Uterus (tissue), 4 donors: ENCODE data around the gene MAGI2. TPM values are rescaled to one million over a fixed set of nuclear protein-coding genes. Genes with fewer than 3 reads are reported as not detected.

Experiments
- DNase-seq, 2 donors: peaks; one replicate each; pipeline ENCODE4 v3.0.0-alpha.2; 2019 to 2020
- H3K27ac ChIP-seq, 2 donors: fragments of 200-600 bp; sonication (generic); 1 replicate in 1 of 2; 2 replicates in 1 of 2; pipeline ENCODE4 v1.5.1; 2016 to 2018
- H3K27me3 ChIP-seq, 2 donors: fragments of 200-600 bp; sonication (generic); one replicate each; pipeline ENCODE4 v1.5.1; 2018 to 2019; ENCODE audit warnings: control low read depth in 1 of 2
- H3K36me3 ChIP-seq, 2 donors: fragments of 200-600 bp; sonication (generic); one replicate each; pipeline ENCODE4 v1.5.1; 2019; ENCODE audit warnings: control low read depth in 1 of 2
- H3K4me1 ChIP-seq, 2 donors: fragments of 200-600 bp; sonication (generic); one replicate each; pipeline ENCODE4 v1.5.1; 2018 to 2019; ENCODE audit warnings: control low read depth in 1 of 2
- H3K4me3 ChIP-seq, 2 donors: fragments of 200-600 bp; sonication (generic); 1 replicate in 1 of 2; 2 replicates in 1 of 2; pipeline ENCODE4 v1.5.1; 2018 to 2019; ENCODE audit warnings: mild to moderate bottlenecking in 1 of 2
- H3K9me3 ChIP-seq, 2 donors: fragments of 200-600 bp; sonication (generic); one replicate each; pipeline ENCODE4 v1.5.1; 2019; ENCODE audit warnings: control low read depth in 1 of 2
- CTCF ChIP-seq, 4 experiments: fragments of 200-600 bp in 2 of 4; fragments of 450-650 bp in 2 of 4; sonication (generic) in 2 of 4; IDR thresholded peaks; one replicate each; pipeline ENCODE4 v1.5.1; 2016 to 2019; ENCODE audit warnings: antibody characterized with exemption in 4 of 4, mild to moderate bottlenecking in 2 of 4, moderate library complexity in 1 of 4
- POLR2A ChIP-seq, 2 donors: fragments of 450-650 bp; IDR thresholded peaks; one replicate each; pipeline ENCODE4 v1.6.1; 2016; ENCODE audit warnings: antibody characterized with exemption in 2 of 2, mild to moderate bottlenecking in 1 of 2, moderate library complexity in 1 of 2
- intact Hi-C: fragments of 100-400 bp; cut with DNase I; formaldehyde crosslinking; loops from one replicate; pipeline ENCODE4 v1.15.1; 2023; ENCODE audit warnings: low total_unique reads
- total RNA-seq, 4 donors: library from RNA; depleted of rRNA in 3 of 4; stranded (reverse); fragments of >200 nt in 3 of 4; gene quantifications; one replicate each; pipeline versions ENCODE4 v1.1.0 to v1.2.4, GENCODE V29; 2014 to 2023
- donor health status: DM: yes; HTN: yes; CAD: no.

MAGI2 gene
- total RNA-seq, 4 donors from 2014 or later, result 5.3 to 23.2 (median 13.8) TPM

- H3K27me3 ChIP-seq, result no peaks in the 10 kb centered on the region
- H3K4me1 ChIP-seq, result no peaks in the 10 kb centered on the region
- no peak overlapping the region for H3K4me3 ChIP-seq
- H3K9me3 ChIP-seq, result no peaks in the 10 kb centered on the region
- no peak for TF ChIP-seq POLR2A (IDR thresholded peaks at IDR 0.05)
- no peak for TF ChIP-seq CTCF (IDR thresholded peaks at IDR 0.05)
- H3K36me3 ChIP-seq, result no peaks in the 10 kb centered on the region
- DNase-seq, result no peak
- no peak overlapping the region for H3K27ac ChIP-seq
- intact Hi-C loops, result no loop called here
These were observed 1026.3 kb downstream of the MAGI2 start for GRCh38 chr7:78427209-78427608.

GRCh38 chr7:78420001-78420400, 1033.5 kb downstream of the MAGI2 start:
- no peak for TF ChIP-seq POLR2A (IDR thresholded peaks at IDR 0.05)
- TF ChIP-seq CTCF (IDR thresholded peaks at IDR 0.05), result no peak
- Histone ChIP-seq H3K4me1 (no peaks in the 10 kb centered on the region), H3K9me3 (no peaks in the 10 kb centered on the region), H3K4me3 (no peak overlapping the region), H3K27me3 (no peaks in the 10 kb centered on the region), H3K27ac (no peak overlapping the region), H3K36me3 (no peaks in the 10 kb centered on the region)
- DNase-seq, result no peak
- intact Hi-C loops, result no loop called here

- intact Hi-C loops, result no loop called here
- no peak overlapping the region for H3K27ac ChIP-seq
- H3K9me3 ChIP-seq, result no peaks in the 10 kb centered on the region
- no peak for DNase-seq
- H3K4me1 ChIP-seq, result no peaks in the 10 kb centered on the region
- no peak for TF ChIP-seq POLR2A (IDR thresholded peaks at IDR 0.05)
- TF ChIP-seq CTCF (IDR thresholded peaks at IDR 0.05), result no peak
- no peak overlapping the region for H3K4me3 ChIP-seq
- no peaks in the 10 kb centered on the region for H3K27me3 ChIP-seq
- H3K36me3 ChIP-seq, result no peaks in the 10 kb centered on the region
These were observed 1036.2 kb downstream of the MAGI2 start for GRCh38 chr7:78417180-78417853.

- Histone ChIP-seq H3K36me3 (no peaks in the 10 kb centered on the region), H3K4me1 (no peaks in the 10 kb centered on the region), H3K4me3 (no peak overlapping the region), H3K9me3 (no peaks in the 10 kb centered on the region), H3K27me3 (no peaks in the 10 kb centered on the region), H3K27ac (no peak overlapping the region)
- no peak for TF ChIP-seq CTCF (IDR thresholded peaks at IDR 0.05)
- TF ChIP-seq POLR2A (IDR thresholded peaks at IDR 0.05), result no peak
- intact Hi-C loops, result no loop called here
- no peak for DNase-seq
These were observed 1039.9 kb downstream of the MAGI2 start for GRCh38 chr7:78413568-78413967.

GRCh38 chr7:78412216-78412858, 1041.1 kb downstream of the MAGI2 start:
- Histone ChIP-seq H3K9me3 (no peaks in the 10 kb centered on the region), H3K27ac (no peak overlapping the region), H3K4me1 (no peaks in the 10 kb centered on the region), H3K36me3 (no peaks in the 10 kb centered on the region), H3K27me3 (no peaks in the 10 kb centered on the region), H3K4me3 (no peak overlapping the region)
- intact Hi-C loops, result no loop called here
- DNase-seq, result no peak
- TF ChIP-seq POLR2A (IDR thresholded peaks at IDR 0.05) (no peak), CTCF (IDR thresholded peaks at IDR 0.05) (no peak)
